T-helper 2 cell treated with Interferon-gamma antibody and Interleukin-4, amounts not matched to agents 5 μg/mL and 100 μg/mL, for 36 hours (primary cell): Measurements from ENCODE around the gene CSTF1.

Experiments
- DNase-seq: peaks from one replicate; pipeline ENCODE4 v3.0.0; 2021; ENCODE audit warnings: low spot score
- H3K27ac Mint-ChIP-seq: one replicate; pipeline ENCODE4 v1.8.0; 2021; ENCODE audit warnings: mild to moderate bottlenecking, mixed read lengths
- H3K27me3 Mint-ChIP-seq: one replicate; pipeline ENCODE4 v1.8.0; 2021; ENCODE audit warnings: low read depth, mixed read lengths
- H3K36me3 Mint-ChIP-seq: one replicate; pipeline ENCODE4 v1.8.0; 2021; ENCODE audit warnings: low read depth, mixed read lengths
- H3K4me1 Mint-ChIP-seq: one replicate; pipeline ENCODE4 v1.8.0; 2021; ENCODE audit warnings: low read depth, mixed read lengths
- H3K4me3 Mint-ChIP-seq: one replicate; pipeline ENCODE4 v1.8.0; 2022; ENCODE audit warnings: mild to moderate bottlenecking, moderate library complexity, mixed read lengths
- H3K9me3 Mint-ChIP-seq: one replicate; pipeline ENCODE4 v1.8.0; 2021; ENCODE audit warnings: mixed read lengths

Gene CSTF1

GRCh38 chr20:56392132-56392880, at the start of gene CSTF1, which contains the start of gene AURKA:
TSS of gene CSTF1 (plus strand) at chr20:56392645. CDS start at chr20:56395553, 2,908 bp downstream.
TSS of gene AURKA (minus strand) at chr20:56392215. CDS start at chr20:56388197, 4,018 bp downstream.
- H3K27ac Mint-ChIP-seq = no peak within 1 kb of the TSS
- DNase-seq = peak; percentile 100
- H3K4me3 Mint-ChIP-seq = no peak within 1 kb of the TSS
- H3K27me3 Mint-ChIP-seq = no peaks in the 10 kb centered on the region
- H3K36me3 Mint-ChIP-seq = peaks cover 59% of the 10 kb centered on the region
- H3K9me3 Mint-ChIP-seq = no peaks in the 10 kb centered on the region
- H3K4me1 Mint-ChIP-seq = peaks cover 36% of the 10 kb centered on the region

GRCh38 chr20:56342783-56343182, 49.7 kb upstream of the CSTF1 start:
- no peaks in the 10 kb centered on the region for H3K36me3 Mint-ChIP-seq
- DNase-seq = no peak
- H3K4me3 Mint-ChIP-seq = no peak overlapping the region

DNA sequence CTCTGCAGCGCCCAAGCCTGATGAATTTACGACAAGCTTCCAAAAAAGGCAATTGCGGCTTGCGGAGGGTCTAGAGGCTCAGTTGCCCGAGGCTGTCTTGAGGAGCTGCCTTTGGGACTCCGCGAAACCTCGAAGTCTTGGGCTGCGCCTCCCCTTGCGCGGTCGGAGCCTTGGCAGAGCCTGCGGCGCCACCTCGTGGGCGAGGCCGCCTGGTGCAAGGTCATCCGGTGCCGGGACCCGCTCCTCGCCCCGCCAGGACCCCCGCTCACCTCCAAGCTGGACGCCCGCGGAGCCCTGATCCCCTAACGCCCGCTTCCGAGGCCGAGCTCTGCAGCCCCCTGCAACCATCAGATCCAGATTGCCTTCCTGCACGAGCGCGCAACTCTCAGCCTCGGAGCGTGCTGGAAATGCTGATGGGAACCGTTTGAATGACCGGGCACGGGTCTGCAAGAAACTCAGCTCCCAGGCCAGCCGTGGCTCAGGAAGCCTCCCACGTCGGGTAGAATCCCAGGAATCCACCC, 48.5 kb upstream of the CSTF1 start:
- Mint-ChIP-seq H3K36me3 (no peaks in the 10 kb centered on the region), H3K27me3 (peaks cover 62% of the 10 kb centered on the region), H3K27ac (no peak overlapping the region), H3K9me3 (no peaks in the 10 kb centered on the region), H3K4me1 (peaks cover 4% of the 10 kb centered on the region), H3K4me3 (peak overlapping the region; percentile 20)
- DNase-seq = peak; percentile 39

More at GRCh38 chr20:56342783-56343182, 49.7 kb upstream of the CSTF1 start:
- H3K9me3 Mint-ChIP-seq = no peaks in the 10 kb centered on the region
- H3K27me3 Mint-ChIP-seq = peaks cover 52% of the 10 kb centered on the region
- no peak overlapping the region for H3K27ac Mint-ChIP-seq
- peaks cover 3% of the 10 kb centered on the region for H3K4me1 Mint-ChIP-seq

GRCh38 chr20:56345911-56346310, 46.5 kb upstream of the CSTF1 start:
- Mint-ChIP-seq H3K9me3 (no peaks in the 10 kb centered on the region), H3K4me1 (peaks cover 4% of the 10 kb centered on the region), H3K36me3 (no peaks in the 10 kb centered on the region), H3K27ac (no peak overlapping the region), H3K4me3 (no peak overlapping the region), H3K27me3 (peaks cover 66% of the 10 kb centered on the region)
- no peak for DNase-seq

DNA sequence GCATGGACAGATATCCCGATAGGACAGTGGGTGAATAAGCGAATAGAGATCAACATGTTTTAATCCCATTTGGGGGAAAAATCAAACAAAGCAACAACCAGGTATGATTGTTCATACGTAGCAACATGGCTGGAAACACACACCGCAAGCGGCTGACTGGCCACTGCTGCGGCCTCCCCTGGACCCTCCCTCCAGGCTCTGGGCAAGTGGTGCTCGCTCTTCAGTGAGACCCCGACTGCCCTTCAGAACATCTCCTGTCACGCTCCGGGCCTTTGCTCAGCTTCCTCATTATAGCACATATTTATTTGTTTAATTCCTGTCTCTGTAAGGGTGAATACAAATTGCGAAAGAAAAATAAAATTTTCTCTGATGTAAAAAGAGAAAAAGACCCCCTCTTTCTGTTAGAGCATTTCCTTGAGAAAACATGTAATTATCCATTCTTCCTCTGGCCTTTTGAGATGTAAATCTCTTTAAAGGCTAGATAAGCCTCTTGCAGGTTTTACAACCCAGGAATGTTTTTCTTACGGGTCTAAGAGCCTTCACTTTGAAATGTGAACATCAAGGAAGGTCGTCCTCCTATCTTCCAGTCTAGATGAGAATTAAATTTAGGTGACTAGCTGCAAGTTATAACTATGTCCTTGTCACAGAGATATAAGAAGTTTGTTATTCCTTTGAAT, 44.7 kb upstream of the CSTF1 start:
- DNase-seq = no peak
- H3K9me3 Mint-ChIP-seq = no peaks in the 10 kb centered on the region
- H3K4me3 Mint-ChIP-seq = no peak overlapping the region
- H3K27me3 Mint-ChIP-seq = peaks cover 54% of the 10 kb centered on the region
- H3K4me1 Mint-ChIP-seq = peaks cover 4% of the 10 kb centered on the region
- no peak overlapping the region for H3K27ac Mint-ChIP-seq
- H3K36me3 Mint-ChIP-seq = no peaks in the 10 kb centered on the region

DNA sequence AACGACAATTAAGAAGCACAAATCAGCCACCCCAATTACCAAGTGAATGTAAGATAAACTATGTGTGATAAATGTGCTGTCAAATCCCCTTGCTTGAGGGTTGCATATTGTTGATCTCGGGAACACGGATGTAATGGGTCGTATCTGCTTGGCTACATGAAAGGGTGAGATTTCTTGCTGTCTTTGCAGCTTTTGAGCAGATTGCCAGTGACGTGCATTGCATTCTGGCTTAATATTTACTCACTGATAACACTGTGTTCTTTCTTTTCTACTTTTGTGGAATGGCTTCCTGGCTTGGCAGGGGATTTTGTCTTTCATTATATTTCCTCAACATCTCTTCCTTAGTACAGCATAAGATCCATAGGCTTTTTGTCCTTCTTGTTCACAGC, 44.1 kb upstream of the CSTF1 start:
- Mint-ChIP-seq H3K4me1 (peaks cover 4% of the 10 kb centered on the region), H3K36me3 (no peaks in the 10 kb centered on the region), H3K4me3 (no peak overlapping the region), H3K9me3 (no peaks in the 10 kb centered on the region), H3K27me3 (peaks cover 49% of the 10 kb centered on the region), H3K27ac (no peak overlapping the region)
- no peak for DNase-seq

GRCh38 chr20:56348746-56349145, 43.7 kb upstream of the CSTF1 start:
- H3K27me3 Mint-ChIP-seq = peaks cover 48% of the 10 kb centered on the region
- H3K4me1 Mint-ChIP-seq = peaks cover 4% of the 10 kb centered on the region
- no peaks in the 10 kb centered on the region for H3K9me3 Mint-ChIP-seq
- no peak for DNase-seq
- H3K27ac Mint-ChIP-seq = no peak overlapping the region
- H3K36me3 Mint-ChIP-seq = no peaks in the 10 kb centered on the region
- H3K4me3 Mint-ChIP-seq = no peak overlapping the region

- H3K4me1 Mint-ChIP-seq = peaks cover 2% of the 10 kb centered on the region
- no peaks in the 10 kb centered on the region for H3K9me3 Mint-ChIP-seq
- no peak for DNase-seq
- H3K4me3 Mint-ChIP-seq = no peak overlapping the region
- H3K36me3 Mint-ChIP-seq = no peaks in the 10 kb centered on the region
- H3K27ac Mint-ChIP-seq = no peak overlapping the region
- H3K27me3 Mint-ChIP-seq = peaks cover 39% of the 10 kb centered on the region
Observed at GRCh38 chr20:56350842-56351241, 41.6 kb upstream of the CSTF1 start.

- no peaks in the 10 kb centered on the region for H3K9me3 Mint-ChIP-seq
- H3K4me3 Mint-ChIP-seq = no peak overlapping the region
- H3K27ac Mint-ChIP-seq = no peak overlapping the region
- H3K36me3 Mint-ChIP-seq = no peaks in the 10 kb centered on the region
- DNase-seq = no peak
- peaks cover 2% of the 10 kb centered on the region for H3K4me1 Mint-ChIP-seq
- H3K27me3 Mint-ChIP-seq = peaks cover 32% of the 10 kb centered on the region
Observed at GRCh38 chr20:56352345-56353055, 39.9 kb upstream of the CSTF1 start.

GRCh38 chr20:56353356-56353755, 39.1 kb upstream of the CSTF1 start:
- DNase-seq = no peak
- H3K36me3 Mint-ChIP-seq = no peaks in the 10 kb centered on the region
- peaks cover 1% of the 10 kb centered on the region for H3K4me1 Mint-ChIP-seq
- peaks cover 29% of the 10 kb centered on the region for H3K27me3 Mint-ChIP-seq
- no peaks in the 10 kb centered on the region for H3K9me3 Mint-ChIP-seq
- no peak overlapping the region for H3K4me3 Mint-ChIP-seq
- no peak overlapping the region for H3K27ac Mint-ChIP-seq

DNA sequence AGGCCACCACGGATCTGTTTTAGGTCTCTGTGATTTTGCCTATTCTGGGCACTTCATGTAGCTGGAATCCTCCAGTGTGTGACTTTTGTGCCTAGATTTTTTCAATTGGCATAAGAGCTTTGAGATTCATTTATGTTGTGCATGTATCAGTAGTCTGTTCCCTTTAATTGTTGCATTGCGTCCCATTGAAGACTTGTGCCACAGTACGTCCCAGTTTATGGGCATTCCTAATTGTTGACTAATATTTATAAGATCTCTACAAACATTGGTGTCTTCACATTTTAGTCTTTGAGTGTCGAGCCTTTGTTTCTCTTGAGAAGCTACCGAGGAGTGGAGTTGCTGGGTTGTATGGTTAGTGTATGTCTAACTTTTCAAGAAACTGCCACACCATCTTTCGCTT, 34.4 kb upstream of the CSTF1 start:
- no peak overlapping the region for H3K27ac Mint-ChIP-seq
- no peak for DNase-seq
- no peaks in the 10 kb centered on the region for H3K9me3 Mint-ChIP-seq
- peaks cover 14% of the 10 kb centered on the region for H3K27me3 Mint-ChIP-seq
- H3K4me3 Mint-ChIP-seq = peak overlapping the region; percentile 71
- no peaks in the 10 kb centered on the region for H3K36me3 Mint-ChIP-seq
- H3K4me1 Mint-ChIP-seq = peaks cover 8% of the 10 kb centered on the region

DNA sequence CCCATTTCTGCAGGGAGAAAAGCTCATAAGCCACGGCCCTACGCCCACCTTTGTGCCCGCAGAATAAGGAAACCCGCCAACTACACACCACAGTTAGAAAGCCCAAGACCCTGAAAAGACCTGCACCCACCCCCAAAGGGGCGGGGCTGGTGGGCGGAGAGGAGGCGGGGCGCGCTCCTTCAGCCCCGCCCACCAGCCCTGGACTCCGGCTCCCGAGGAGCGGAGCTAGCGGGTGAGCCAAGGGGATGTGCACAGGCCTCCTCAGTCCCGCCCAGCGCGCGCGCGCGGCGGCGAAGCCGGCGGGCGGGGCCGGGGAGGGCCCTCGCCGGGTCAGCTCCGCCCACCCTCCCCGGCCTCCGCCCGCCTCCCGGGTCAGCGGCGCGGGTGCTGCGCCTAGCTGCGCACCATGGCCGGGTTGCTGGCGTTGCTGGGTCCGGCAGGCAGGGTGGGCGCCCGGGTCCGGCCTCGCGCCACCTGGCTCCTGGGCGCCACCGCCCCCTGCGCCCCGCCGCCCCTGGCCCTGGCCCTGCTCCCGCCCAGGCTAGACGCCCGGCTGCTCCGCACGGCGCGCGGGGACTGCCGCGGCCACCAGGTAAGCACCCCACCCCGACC, 33.7 kb upstream of the CSTF1 start, which contains the start of gene FAM210B:
Gene FAM210B (plus strand): TSS at position 375 of the 612 bp plus-strand sequence. CDS start 32 bp downstream, at position 407.
- peak; percentile 78 for DNase-seq
- Mint-ChIP-seq H3K9me3 (no peaks in the 10 kb centered on the region), H3K27ac (no peak within 1 kb of the TSS), H3K27me3 (peaks cover 14% of the 10 kb centered on the region), H3K4me1 (peaks cover 8% of the 10 kb centered on the region), H3K4me3 (peak within 1 kb of the TSS; percentile 85), H3K36me3 (no peaks in the 10 kb centered on the region)
